Heart right ventricle (tissue), 16 donors: Measurements from ENCODE around the gene ATG9B. TPM values are rescaled to one million over a fixed set of nuclear protein-coding genes. Genes with fewer than 3 reads are reported as not detected.

Source experiments
- ATAC-seq, 8 donors: fragments of 200-7000 bp; cut with Tn5 transposase; one replicate each; pipeline ENCODE4 v1.9.1; 2020; ENCODE audit warnings: mild to moderate bottlenecking in 8 of 8, moderate library complexity in 8 of 8, moderate number of reproducible peaks in 1 of 8
- DNase-seq, 2 donors: peaks; one replicate each; pipeline ENCODE4 v3.0.0-alpha.2; 2020
- H3K27ac ChIP-seq, 10 donors: fragments of 200-600 bp; sonication (generic) in 2 of 10; one replicate each; pipeline versions ENCODE4 v1.5.0 to v1.8.0; 2020 to 2022; ENCODE audit warnings: mild to moderate bottlenecking in 3 of 10
- H3K27me3 ChIP-seq, 7 donors: fragments of 200-600 bp; one replicate each; pipeline ENCODE4 v1.8.0; 2021 to 2022; ENCODE audit warnings: mild to moderate bottlenecking in 2 of 7
- H3K36me3 ChIP-seq, 9 donors: fragments of 200-600 bp; sonication (generic) in 1 of 9; one replicate each; pipeline versions ENCODE4 v1.5.0 to v1.8.0; 2020 to 2022; ENCODE audit warnings: mild to moderate bottlenecking in 2 of 9
- H3K4me1 ChIP-seq, 9 donors: fragments of 200-600 bp; sonication (generic) in 1 of 9; one replicate each; pipeline versions ENCODE4 v1.5.0 to v1.8.0; 2020 to 2022; ENCODE audit warnings: mild to moderate bottlenecking in 4 of 9
- H3K4me3 ChIP-seq, 10 donors: fragments of 200-600 bp; sonication (generic) in 2 of 10; one replicate each; pipeline versions ENCODE4 v1.5.0 to v1.8.0; 2020 to 2022; ENCODE audit warnings: mild to moderate bottlenecking in 7 of 10, moderate library complexity in 2 of 10
- H3K9me3 ChIP-seq, 11 donors: fragments of 200-600 bp in 10 of 11; sonication (generic) in 2 of 11; one replicate each; pipeline versions ENCODE4 v1.5.0 to v1.8.0; 2013 to 2022; ENCODE audit warnings: mild to moderate bottlenecking in 2 of 11, control low read depth in 1 of 11, moderate library complexity in 1 of 11
- WGBS, 2 donors: extraction: QIAGEN DNeasy Blood & Tissue Kit; methylation state at CpG; one replicate each; pipeline ENCODE4 v1.1.7; 2013; ENCODE audit warnings: inconsistent platforms in 1 of 2; 5-methylcytosine and 5-hydroxymethylcytosine counted together
- intact Hi-C, 10 donors: fragments of 100-400 bp; cut with DNase I; formaldehyde crosslinking; loops; one replicate each; pipeline versions ENCODE4 v1.11.1 to v1.14.2; 2022
- long read RNA-seq, 3 donors: library from polyadenylated mRNA; unstranded; transcript quantifications; one replicate each; pipeline ENCODE4 v2.0.0, GENCODE V29; 2020 to 2021
- polyA plus RNA-seq, 2 donors: library from polyadenylated mRNA; stranded (reverse); fragments of 200-250 nt; gene quantifications; one replicate each; pipeline ENCODE4 v1.2.3, GENCODE V29; 2013
- total RNA-seq, 10 donors: library from RNA; stranded (reverse); fragmentation: NEBNext Ultra II Directional in 3 of 10; extraction: Animal tissue kit (Norgen Biotek cat#: 25700) in 3 of 10; gene quantifications; one replicate each; pipeline versions ENCODE4 v1.2.1 to v1.2.4, GENCODE V29; 2021 to 2023
- TF ChIP-seq, protein P1 (sequence below), 9 donors: fragments of 200-600 bp; sonication (generic) in 2 of 9; IDR thresholded peaks; one replicate each; pipeline versions ENCODE4 v1.5.0 to v1.8.0; 2021 to 2022; ENCODE audit warnings: antibody characterized with exemption in 9 of 9, mild to moderate bottlenecking in 5 of 9, moderate library complexity in 1 of 9
- donor health status: Arrhythmogenic right ventricular cardiomyopathy.
- donor health status: ischemic (EF 13 %, LVEDD 7.1; RV severe dilation, severe dysfunction).
- donor health status: healthy with polysubstance abuse.
- donor health status: DM: no; HTN: yes; CAD: no.
- donor health status: DM: no; HTN: no; CAD: no.
- donor health status: ischemic (EF 25% LVEDD 6.9; RV normal size, moderate dysfunction).
- donor health status: ischemic (EF 25% LVEDD 5.7; RV mildly dilated, moderate dysfunction).
- donor health status: healthy.
- donor health status: DM: yes; HTN: yes; CAD: no.
- donor health status: Ischemic cardiomyopathy.
- donor health status: ischemic (EF 35%, LVEDD 5.7; RV mildly dilated, moderate dysfunction).
- donor health status: nonischemic (EF 11% LVEDD 7.7; RV severe dilation, severe dysfunction).
- donor health status: DM: yes; HTN: yes; CAD: no.
- donor health status: PGD.
- donor health status: ischemic (EF 29% LVEDD 5.4; RV normal size, mild dysfunction).
- donor health status: nonischemic (EF 23%, LVEDD 6.1; RV moderate dilation, normal function).

Gene ATG9B, protein sequence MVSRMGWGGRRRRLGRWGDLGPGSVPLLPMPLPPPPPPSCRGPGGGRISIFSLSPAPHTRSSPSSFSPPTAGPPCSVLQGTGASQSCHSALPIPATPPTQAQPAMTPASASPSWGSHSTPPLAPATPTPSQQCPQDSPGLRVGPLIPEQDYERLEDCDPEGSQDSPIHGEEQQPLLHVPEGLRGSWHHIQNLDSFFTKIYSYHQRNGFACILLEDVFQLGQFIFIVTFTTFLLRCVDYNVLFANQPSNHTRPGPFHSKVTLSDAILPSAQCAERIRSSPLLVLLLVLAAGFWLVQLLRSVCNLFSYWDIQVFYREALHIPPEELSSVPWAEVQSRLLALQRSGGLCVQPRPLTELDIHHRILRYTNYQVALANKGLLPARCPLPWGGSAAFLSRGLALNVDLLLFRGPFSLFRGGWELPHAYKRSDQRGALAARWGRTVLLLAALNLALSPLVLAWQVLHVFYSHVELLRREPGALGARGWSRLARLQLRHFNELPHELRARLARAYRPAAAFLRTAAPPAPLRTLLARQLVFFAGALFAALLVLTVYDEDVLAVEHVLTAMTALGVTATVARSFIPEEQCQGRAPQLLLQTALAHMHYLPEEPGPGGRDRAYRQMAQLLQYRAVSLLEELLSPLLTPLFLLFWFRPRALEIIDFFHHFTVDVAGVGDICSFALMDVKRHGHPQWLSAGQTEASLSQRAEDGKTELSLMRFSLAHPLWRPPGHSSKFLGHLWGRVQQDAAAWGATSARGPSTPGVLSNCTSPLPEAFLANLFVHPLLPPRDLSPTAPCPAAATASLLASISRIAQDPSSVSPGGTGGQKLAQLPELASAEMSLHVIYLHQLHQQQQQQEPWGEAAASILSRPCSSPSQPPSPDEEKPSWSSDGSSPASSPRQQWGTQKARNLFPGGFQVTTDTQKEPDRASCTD
- total RNA-seq (under 1 TPM in 3 of 10 donors, not detected in 7; 0.09 to 0.39 (median 0.10) TPM), polyA plus RNA-seq (under 1 TPM; 0.45 to 0.59 TPM)
- long read RNA-seq, donor 1 = 0 reads
- long read RNA-seq, donor 2, partial matches to known transcripts = 0 of 2 reads
- long read RNA-seq, donor 2, other reads (novel, unspliced or antisense) = 2 of 2 reads
- long read RNA-seq, donor 3, partial matches to known transcripts = 0 of 1 reads
- long read RNA-seq, donor 3, other reads (novel, unspliced or antisense) = 1 of 1 reads

DNA sequence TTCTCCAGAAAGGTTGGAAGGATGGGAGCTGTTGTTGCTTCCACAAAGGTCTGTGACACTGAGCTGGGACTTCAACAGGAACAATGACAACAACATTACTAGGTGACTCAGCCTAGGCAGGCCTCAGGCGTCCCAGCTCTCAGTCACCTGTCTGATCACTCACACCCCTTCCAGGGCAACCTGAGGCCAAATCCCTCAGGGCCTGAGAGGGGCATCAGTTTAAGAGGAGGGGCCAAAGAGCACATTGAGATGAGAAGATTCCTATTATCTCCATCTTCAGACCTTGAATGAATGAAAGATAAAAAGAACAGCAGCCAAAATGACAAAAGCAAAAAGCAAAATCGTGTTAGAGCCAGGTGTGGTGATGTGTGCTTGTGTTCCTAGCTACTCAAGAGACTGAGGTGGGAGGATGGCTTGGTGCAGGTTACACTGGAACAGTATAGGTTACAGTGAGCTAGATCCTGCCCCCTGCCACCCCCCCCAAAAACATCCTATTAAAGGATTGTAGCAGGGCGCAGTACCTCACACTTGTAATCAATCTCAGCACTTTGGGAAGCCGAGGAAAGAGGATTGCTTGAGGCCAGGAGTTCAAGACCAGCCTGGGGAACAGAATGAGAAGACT lies at the start of gene ATG9B:
TSS of gene ATG9B (minus strand) at position 60 of the 622 bp plus-strand sequence. CDS start 71 bp downstream, outside the sequence.
- intact Hi-C loops = loop anchor here in 3 of 10 donors (5.0 kb wide), 2 partner anchors 68 to 88 kb away; no protein-coding TSS in a partner anchor
- no peak for ATAC-seq

DNA sequence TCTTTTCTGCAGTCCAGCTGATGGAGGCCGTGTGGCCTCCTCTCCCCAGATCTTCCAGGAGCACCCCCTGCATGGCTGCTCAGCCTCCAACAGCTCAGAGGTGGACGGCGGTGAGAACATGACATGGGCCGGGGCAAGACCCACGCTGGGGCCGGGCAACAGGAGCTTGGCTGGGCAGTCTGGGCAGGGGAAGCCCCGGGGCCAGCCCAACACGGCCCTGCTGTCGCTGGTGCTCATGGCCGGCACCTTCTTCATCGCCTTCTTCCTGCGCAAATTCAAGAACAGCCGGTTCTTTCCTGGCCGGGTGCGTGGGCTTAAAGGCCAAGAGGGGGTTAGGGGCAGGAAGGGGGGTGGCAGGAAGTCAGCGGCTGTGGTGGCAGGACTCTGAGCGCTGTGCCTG lies 49.7 kb upstream of the ATG9B start:
- DNase-seq (no peak), ATAC-seq (no peak)
- H3K4me3 ChIP-seq = no peak overlapping the region
- intact Hi-C loops = no loop called here
- TF ChIP-seq, protein P1, sequence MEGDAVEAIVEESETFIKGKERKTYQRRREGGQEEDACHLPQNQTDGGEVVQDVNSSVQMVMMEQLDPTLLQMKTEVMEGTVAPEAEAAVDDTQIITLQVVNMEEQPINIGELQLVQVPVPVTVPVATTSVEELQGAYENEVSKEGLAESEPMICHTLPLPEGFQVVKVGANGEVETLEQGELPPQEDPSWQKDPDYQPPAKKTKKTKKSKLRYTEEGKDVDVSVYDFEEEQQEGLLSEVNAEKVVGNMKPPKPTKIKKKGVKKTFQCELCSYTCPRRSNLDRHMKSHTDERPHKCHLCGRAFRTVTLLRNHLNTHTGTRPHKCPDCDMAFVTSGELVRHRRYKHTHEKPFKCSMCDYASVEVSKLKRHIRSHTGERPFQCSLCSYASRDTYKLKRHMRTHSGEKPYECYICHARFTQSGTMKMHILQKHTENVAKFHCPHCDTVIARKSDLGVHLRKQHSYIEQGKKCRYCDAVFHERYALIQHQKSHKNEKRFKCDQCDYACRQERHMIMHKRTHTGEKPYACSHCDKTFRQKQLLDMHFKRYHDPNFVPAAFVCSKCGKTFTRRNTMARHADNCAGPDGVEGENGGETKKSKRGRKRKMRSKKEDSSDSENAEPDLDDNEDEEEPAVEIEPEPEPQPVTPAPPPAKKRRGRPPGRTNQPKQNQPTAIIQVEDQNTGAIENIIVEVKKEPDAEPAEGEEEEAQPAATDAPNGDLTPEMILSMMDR (IDR thresholded peaks at IDR 0.05) = no peak
- H3K9me3 ChIP-seq = no peaks in the 10 kb centered on the region
- WGBS, 2 donors = 88 to 93% methylated on average over 17 of the region's 17 CpGs
- H3K27ac ChIP-seq = no peak overlapping the region
- H3K27me3 ChIP-seq = no peaks in the 10 kb centered on the region
- H3K36me3 ChIP-seq = peaks cover 0 to 89% (median 33%) of the 10 kb centered on the region in 9 donors
- H3K4me1 ChIP-seq = peaks cover 8 to 27% (median 25%) of the 10 kb centered on the region in 9 donors

More for the DNA sequence above, at the start of gene ATG9B:
- H3K27ac ChIP-seq = no peak within 1 kb of the TSS
- H3K9me3 ChIP-seq = no peaks in the 10 kb centered on the region
- 81 to 82% methylated on average over 4 of the region's 4 CpGs for WGBS, 2 donors
- H3K4me1 ChIP-seq = peaks cover 3 to 17% (median 9%) of the 10 kb centered on the region in 9 donors
- H3K36me3 ChIP-seq = no peaks in the 10 kb centered on the region
- no peak for DNase-seq
- TF ChIP-seq, protein P1 (IDR thresholded peaks at IDR 0.05) = no peak
- H3K4me3 ChIP-seq = no peak within 1 kb of the TSS
- H3K27me3 ChIP-seq = peaks cover 0 to 30% (median 19%) of the 10 kb centered on the region in 7 donors

DNA sequence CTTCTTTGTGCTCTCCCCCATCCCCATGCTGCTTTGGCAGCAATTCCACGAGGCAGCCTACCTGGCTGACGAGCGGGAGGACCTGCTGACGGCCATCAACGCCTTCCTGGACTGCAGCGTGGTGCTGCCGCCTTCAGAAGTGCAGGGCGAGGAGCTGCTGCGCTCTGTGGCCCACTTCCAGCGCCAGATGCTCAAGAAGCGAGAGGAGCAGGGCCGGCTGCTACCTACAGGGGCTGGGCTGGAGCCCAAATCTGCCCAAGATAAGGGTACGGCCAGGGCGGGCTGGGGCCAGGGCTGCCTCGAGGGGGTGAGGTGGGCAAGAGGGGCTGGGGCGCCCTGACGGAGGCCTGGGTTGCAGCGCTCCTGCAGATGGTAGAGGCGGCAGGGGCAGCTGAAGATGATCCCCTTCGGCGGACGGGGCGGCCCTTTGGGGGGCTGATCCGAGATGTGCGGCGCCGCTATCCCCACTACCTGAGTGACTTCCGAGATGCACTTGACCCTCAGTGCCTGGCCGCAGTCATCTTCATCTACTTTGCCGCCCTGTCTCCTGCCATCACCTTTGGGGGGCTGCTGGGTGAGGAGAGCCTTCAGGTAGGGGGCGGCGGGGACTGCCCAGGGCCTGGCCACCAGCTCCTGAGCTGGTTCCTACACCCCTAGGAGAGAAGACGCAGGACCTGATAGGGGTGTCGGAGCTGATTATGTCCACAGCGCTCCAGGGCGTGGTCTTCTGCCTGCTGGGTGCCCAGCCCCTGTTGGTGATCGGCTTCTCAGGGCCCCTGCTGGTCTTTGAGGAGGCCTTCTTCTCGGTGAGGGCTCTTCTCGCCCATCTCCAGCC lies 47.0 kb upstream of the ATG9B start:
- TF ChIP-seq, protein P1 (IDR thresholded peaks at IDR 0.05) = no peak
- H3K27ac ChIP-seq = no peak overlapping the region
- ATAC-seq (no peak), DNase-seq (no peak)
- 87 to 90% methylated on average over 39 of the region's 39 CpGs for WGBS, 2 donors
- no peaks in the 10 kb centered on the region for H3K27me3 ChIP-seq
- peaks cover 0 to 2% (median 0%) of the 10 kb centered on the region in 9 donors for H3K4me1 ChIP-seq
- intact Hi-C loops = no loop called here
- no peaks in the 10 kb centered on the region for H3K9me3 ChIP-seq
- no peak overlapping the region for H3K4me3 ChIP-seq
- peaks cover 0 to 100% (median 60%) of the 10 kb centered on the region in 9 donors for H3K36me3 ChIP-seq
